NCI-H2107 treated with DMSO at 0.1 percent for 48 hours (cell line): ENCODE measurements around the gene ETFA.
"Not testable (repeated sequence)": the region's sequence is repeated elsewhere in the genome, so short reads cannot be mapped to it uniquely, and the experiment has no call there.

ENCODE experiments used
- DNase-seq: peaks from one replicate; lab custom pipeline; 2025; ENCODE audit not compliant: unreplicated experiment; lab: John Stamatoyannopoulos, UW

Gene ETFA

DNA sequence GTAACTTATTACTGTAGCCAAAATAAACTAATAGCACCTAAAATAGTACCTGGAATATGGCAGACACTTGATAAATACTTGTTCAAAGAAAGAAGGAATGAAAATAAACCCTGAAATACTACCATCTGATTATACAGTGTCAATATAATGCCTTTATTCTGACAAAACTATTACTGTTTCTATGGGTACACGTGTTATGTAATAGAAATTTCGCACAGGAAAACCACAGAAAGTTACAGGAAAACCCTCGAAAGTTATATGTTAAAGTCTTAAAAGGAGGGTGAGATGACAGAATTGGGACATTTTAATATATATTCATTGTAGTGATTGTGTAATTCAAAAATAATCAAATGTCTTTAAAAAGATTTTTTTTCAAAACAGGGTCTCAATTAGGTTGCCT is 28.8 kb downstream of the ETFA start:
- no peak for DNase-seq

DNA sequence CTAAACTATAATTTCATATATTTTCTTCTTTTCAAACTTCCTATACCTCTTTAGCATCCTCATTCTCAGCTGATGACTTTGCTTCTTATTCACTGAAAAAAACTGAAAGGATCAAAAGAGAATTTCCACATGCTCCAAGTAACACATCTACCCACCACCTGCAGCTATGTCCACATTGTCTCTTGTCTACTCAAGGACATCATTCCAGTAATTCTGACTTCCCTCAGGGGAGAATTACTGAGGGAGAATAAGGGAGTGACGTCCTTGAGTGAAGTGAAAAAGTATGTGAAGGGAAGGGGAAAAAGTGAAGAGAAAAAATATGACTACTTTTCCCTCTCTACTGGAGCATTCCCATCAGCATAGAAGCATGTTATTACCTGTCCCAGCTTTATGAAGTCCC is 32.6 kb downstream of the ETFA start:
- DNase-seq, result no peak

DNA sequence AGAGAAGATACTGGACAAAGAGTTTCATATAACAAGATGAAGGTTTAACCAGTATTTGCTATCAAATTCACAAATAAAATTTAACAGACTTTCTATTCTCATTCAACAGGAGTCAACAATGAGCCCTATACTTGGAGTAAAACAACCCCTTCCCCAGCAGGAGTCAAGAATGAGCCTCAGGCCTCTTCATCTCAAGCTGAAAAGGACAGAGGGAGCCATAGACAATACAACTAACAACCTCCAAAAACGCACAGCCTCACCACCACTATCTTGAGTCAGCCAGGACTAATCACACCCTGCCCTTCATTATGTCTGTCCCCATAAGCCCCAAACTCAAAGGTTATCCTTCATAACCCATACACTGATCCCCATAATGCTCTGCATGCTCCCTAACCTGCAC is 36.4 kb downstream of the ETFA start:
- DNase-seq, result no peak

DNA sequence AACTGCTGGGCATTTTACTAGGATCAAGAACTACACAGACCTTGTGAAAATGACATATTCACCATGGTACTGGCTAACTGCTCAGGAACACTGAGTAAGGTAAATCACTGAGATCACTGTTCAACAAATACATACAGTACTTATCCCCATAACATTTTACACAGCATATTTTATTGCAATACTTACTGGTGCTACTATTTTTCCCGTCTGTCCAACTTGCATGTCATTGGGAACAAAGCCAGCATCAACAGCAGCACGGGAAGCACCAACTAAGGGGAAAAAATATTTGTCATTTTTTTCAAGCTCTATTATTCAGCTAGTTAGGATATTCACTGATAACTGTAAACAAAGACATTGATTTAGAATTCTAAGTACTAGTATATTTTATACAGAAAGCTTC is 37.0 kb downstream of the ETFA start:
- DNase-seq, result no peak

DNA sequence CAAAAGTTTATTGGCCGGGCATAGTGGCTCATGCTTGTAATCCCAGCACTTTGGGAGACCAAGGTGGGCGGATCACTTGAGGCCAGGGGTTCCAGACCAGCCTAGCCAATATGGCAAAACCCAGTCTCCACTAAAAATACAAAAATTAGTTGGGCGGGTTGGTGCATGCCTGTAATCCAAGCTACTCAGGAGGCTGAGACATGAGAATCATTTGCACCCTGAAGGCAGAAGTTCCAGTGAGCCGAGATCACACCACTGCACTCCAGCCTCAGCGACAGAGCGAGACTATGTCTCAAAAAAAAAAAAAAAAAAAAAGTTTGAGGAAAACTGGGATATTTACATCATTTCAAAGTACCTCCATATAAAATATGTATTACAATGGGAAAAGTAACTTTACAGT is 40.4 kb downstream of the ETFA start:
- no peak for DNase-seq

DNA sequence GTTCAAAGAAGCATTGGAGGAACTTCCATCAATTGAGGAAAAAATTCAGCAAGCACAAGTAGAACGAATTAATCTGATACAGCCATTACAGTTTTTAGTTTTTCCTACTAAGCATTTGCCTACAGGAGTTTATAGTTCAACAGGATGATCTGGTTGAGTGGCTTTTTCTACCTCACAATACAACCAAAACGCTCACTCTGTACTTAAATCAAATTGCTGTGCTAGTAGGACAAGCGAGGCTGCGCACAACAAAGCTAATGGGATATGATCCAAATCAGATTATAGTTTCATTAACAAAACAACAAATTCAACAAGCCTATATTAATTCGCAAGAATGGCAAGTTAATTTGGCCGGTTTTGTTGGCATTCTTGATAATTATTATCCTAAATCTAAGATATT is 44.2 kb downstream of the ETFA start:
- no peak for DNase-seq

DNA sequence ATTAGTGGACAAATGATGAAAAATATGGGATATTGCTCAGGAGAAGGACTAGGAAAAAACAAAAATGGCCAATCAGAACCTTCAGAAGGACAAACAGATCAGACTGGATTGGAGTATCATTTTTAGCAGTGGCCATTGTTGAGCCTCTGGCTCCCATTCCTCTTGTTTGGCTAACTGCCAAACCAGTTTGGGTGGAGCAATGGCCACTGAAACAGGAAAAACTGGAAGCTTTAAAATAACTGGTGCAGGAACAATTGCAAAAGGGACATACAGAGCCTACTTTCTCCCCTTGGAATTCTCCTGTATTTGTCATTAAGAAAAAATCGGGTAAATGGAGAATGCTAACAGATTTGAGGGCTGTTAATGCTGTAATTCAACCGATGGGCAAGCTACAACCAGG is 45.5 kb downstream of the ETFA start:
- not testable (repeated sequence) for DNase-seq

DNA sequence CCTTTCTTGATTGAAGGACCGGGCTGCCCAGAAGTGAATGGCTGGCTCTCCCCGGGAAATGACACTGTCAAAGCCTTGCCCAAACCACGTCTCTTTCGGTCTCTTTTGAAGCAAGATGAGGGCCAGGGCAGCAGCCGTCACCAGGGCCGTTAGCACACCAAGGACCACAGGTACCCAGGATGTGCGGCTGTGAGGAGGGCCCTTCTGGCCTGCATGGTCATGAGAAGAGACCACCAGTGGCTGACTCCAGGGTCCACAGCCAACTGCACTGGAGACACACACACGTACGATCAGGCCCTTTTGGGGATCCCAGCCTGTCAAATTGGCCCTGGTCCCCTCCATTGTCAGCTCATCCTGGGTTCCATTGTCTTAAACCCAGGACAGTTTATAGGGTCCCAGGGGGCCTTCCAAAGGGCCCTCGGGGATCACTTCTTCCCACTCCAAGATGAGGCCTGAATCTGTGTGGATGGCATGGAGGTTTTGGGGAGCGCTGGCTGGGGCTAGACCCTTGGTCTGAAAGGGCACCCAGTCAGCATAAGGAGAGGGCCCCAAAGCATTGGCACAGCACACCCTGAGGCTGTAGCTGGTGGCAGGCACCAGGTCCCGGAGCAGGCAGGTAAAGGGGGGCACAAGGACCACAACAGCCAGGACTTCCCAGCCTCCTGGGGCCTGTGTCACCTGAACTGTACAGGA is 50.9 kb downstream of the ETFA start:
- no peak for DNase-seq

DNA sequence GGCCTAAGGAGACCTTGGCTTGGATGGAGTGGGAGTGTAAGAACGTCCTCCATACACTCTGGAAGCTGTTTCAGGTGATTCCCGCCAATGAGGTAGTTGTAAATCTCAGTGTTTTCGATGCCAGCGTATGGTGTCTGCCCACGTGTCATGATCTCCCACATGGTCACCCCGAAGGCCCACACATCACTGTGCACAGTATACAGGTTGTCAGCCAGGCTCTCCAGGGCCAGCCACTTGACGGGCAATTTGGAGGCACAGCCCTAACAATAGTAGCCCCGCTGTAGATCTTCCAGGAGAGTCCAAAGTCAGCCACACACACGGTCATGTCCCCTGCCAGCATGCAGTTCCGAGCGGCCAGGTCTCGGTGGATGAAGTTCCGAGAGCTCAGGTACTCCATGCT is 51.9 kb downstream of the ETFA start:
- no peak for DNase-seq

DNA sequence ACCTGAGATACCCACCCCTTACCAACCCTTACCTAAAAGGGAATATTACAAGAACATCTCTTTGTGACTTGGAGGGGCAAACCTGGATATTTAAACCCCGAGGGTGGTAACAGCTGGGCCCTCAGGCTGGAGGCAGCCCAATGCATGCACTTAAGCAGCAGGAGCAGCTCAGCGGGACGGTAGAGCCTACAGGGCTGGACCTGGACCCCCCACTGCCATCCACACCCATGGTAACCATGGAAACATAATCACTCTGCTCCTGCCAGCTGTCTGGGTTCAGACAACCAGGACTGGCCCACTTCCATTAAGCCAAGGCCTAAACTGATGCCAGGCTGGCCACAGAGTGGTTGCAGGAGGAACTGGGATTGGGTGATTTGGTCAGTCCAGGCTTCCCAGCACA is 52.8 kb downstream of the ETFA start:
- DNase-seq, result no peak

DNA sequence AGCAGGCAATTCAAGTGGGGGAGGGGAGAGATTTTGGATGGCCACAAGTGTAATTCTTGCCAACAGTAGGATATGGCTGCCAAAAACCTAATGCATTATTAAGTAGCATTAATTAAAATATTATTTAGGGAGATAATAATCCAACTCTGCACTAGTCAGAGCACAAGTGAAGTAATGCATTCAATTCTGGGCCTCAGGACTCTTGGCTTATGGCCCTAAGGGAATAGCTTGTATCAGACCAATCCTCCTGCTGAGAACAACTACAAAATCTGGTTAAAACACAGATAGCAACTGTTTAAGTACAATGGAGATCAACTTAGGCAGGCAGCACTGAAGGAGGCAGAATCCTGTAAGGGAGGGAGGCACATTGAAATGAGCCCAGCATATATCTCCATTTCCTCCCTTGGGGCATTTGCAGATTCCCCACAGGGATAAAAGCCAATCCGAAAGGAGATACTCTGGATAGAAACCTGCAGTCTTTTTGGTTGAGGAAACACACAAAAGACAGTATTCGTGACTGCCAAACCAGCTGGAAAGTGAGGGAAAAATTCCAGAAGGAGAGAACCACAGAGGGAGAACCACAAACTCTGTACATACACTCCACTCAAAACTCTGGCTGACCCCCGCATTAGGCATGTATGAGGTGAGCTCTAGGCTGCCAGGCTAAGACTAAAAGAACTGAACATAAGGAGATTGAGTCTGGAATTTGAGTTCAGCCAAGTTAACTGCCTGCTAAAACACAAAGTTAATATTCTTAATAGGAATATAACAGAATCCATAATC is 57.4 kb downstream of the ETFA start:
- no peak for DNase-seq

DNA sequence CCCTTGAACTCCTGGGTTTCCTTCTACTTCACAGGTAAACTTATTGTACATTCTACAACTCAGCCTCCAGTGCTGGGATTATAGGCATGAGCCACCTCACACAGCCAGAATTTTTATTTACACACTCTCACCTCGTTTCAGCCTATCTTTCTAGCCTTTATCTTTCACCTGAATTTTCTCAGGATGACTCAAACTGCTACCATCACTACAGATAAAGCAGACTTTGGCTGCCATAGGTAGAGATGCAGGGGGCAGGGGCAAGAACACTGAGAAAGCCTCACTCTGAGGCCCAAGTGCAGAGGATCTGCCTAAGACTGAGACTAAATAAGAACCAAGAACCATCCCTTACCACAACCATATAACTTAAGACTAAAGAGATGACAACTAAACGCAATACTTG is 59.0 kb downstream of the ETFA start:
- DNase-seq, result no peak

DNA sequence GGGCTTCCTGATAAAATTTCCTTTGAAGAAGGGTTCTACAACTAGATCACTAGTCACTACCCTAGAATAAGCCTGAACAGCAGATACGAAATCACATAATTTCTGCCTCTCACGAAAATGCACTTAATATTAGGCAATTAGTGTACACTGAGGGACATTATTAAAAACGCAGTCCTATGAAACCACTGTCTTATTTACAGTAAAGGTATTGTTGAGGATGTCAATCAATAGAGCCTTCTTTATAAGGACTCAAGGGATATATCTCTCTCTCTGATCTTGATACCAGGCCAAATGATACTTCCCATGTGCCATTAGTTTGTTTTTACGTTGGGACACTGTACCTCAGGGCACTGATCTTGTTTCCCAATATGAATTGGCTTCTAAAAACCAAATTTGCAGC is 59.6 kb downstream of the ETFA start:
- DNase-seq, result no peak

DNA sequence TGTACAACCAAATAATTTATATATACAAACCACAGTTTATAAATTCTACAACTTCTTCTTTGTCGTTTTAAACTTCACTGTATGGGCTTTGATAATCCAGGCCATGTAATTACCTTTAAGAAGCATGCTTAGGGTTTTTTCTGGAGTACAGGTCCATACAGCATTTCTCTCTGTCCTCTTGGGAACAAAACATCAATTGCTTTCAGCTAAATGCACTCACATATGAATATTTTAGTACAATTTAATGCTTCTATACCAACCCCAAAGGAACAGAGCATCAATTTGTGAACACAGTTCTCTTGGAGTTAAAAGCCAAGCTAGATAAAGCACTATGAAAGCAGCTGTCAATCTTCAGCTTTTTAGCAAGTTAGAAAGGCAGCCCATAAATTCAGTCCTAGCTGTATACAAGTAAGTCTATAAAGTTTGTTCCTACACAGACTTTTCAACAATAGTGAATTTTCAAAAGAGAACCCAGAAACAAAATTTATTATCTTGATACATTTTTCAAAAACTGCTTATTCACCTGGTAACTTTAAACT is 66.1 kb downstream of the ETFA start:
- DNase-seq, result no peak

DNA sequence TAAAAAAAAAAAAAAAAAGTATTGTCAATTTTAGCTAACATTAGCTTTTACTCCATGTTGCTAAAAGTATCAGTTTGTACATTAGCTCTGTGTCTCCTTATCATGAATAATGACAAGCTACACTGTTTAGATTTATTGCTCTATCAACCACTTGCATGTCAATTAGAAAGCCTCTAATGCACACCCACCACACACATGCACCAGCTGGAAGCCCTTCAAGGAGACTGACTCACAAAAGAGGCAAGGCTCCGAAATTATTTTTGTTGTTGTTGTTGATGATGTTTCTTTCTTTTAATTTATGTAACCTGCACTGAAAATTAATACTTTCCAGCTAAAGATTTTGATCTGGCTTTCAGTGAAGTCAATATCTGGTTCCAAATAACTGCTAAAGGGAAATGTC is 71.5 kb downstream of the ETFA start:
- DNase-seq, result no peak

DNA sequence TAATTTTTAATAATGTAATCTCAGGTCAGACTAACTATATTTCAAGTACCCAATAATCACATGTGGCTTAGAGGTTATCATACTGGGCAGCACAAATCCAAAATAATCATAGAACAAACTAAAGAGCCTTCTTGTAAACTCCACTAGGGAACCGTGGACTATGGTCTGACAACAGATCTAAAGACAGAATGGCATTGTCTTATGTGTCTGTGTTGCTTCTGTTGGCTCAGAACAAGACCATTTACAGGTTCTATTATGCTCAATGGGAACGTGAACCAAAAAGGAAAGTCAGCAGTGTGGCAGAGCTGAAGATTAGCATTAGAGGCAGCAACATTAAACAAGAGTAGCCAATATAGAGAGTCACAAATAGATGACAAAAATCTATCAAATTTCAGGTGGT is 74.9 kb downstream of the ETFA start:
- DNase-seq, result no peak

DNA sequence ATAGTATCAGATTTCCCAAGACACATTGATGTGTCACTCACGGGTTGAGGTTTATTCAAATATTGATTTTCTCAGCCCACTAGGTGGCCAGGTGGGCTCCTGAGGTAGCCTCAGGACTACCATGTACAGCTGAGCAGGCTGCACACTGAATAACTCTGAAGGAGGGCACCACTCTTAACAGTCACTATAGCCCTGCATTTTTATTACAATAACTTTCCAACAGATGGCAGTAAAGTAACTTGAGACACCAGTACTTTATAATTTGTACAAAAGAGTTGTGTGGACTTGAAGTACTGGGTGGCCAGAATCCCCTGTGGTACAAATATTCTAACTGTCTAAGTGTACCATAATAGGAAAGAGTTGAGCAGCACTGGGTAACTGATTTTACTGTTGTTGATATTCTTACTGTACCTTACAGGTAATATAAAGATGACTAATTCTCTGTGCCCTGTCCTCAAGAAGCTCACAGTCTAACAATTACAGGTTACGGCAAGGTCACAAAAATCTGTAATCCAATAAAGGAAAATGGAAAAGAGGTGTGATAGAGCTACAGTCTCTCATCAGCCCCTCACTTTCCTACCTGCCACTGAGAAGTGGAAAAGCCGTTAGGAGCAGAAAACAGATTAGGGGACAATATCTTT is 76.0 kb downstream of the ETFA start:
- DNase-seq, result peak; percentile 26

DNA sequence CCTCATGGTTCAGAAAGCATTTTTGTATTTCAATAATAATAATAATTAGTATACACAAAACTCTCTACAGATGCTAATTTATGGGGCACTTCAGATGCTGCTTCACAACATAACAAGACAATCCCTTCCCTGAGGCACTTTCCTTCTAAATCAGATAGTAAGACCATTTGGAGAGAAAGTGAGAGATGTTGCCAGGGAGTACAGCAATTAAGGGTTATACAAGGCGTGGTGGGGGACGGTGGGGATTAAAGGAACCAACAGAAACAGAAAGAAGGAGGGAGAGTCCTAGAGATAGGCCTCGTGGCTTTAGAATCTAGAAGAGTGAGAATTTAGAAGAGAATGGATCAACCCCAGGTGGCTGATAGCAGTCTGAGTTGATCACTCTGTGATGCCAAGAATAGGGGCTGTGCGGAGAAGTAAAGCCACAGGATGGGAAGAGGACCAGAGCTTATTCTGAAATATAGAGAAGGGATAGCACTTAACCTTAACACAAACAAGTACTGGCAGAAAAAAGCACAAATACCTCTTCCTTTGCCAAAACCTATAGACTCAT is 76.9 kb downstream of the ETFA start:
- DNase-seq, result no peak

DNA sequence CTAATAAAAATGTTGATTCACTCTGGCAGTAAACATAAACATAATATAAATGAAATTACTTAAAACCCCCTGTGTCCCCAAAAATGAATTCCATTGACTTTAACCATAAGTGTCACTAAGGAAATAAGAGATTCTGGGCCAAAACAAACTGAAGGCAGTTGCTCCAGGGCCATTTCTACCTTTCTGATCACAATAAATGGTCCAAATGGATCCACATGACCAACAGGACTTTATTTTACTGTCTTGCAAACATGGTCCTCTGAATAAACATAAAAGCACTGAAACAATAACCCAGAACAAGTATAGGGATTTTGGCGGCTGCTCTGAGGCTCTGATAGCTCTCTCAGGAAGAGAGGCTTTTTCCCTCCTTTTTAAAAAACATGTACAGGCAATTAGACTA is 77.3 kb downstream of the ETFA start:
- DNase-seq, result no peak

DNA sequence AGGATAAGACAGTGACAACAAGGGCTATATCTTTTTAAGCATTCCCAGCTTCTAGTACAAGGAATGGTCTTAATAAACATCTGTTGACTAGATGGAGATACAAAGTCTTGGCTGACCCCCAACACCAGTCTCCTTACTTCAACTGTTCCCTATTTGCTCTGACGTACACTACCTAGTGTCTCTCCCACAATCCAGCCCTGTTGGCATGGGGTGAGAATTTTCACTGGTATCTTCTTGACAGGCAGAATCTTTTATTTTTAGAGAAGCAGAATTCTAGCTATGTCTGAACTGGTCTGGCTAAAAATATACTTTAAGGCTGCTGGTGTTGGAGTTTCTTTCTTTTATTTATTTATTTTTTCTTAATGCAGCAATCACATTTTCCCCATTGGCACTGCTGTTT is 82.0 kb downstream of the ETFA start:
- DNase-seq, result no peak

DNA sequence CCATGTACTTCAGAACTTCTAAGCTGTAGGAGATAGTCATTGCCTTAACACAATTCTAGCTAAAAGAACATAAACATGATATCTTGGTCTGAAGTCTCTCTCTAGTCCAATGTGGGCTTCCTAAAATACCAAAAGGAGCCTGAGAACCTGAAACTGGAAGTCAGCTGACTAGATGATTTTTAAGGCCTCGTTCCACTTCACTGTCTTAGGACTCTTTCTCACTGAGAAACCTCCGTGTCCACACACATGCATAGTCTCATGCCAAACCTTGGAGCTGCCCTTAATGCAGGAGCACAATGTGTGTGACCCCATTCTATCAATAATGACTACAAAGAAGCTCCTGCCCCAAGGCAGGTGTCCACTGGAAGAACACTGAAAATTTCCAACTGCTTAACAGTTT is 87.7 kb downstream of the ETFA start:
- no peak for DNase-seq

DNA sequence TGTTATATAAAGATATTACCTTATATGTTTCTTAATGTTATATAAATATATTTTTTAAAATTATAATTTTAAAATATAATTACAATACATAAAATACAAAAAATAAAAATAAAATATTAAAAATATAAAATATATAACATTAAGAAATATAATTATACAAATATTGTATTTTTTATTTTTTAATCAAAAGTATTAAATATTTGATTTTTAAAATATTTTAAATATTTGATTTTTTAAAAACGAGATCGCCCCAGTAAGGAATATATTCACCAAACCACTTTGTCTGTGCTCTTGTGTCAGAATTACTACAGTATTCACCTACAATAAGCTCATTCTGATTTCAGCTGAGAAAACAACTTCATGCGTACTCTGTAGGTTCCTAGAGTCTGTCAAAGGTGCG is 89.1 kb downstream of the ETFA start:
- no peak for DNase-seq
